ENCODE measurements around the gene SLITRK1.

SLITRK1 gene

GRCh38 chr13:83907196-83907989 is 25.1 kb upstream of the SLITRK1 start:
- Histone ChIP-seq H3K4me2 (ENCODE audit: low read length) (no peak overlapping the region), H3K27ac (ENCODE audit: low read length) (no peak overlapping the region), H3K9ac (ENCODE audit: low read length) (no peak overlapping the region), H3K36me3 (replicated peaks; ENCODE audit: low read depth, low read length) (no peaks in the 10 kb centered on the region), H3K27me3 (ENCODE audit: low read depth, low read length) (no peaks in the 10 kb centered on the region), H4K20me1 (ENCODE audit: insufficient read depth, low read length) (no peaks in the 10 kb centered on the region), H3K4me1 (ENCODE audit: low read length) (no peaks in the 10 kb centered on the region), H3K4me3 (ENCODE audit: low read length) (no peak overlapping the region), H3K79me2 (ENCODE audit: low read length) (no peaks in the 10 kb centered on the region), H3K9me3 (ENCODE audit: insufficient read depth, low read length) (no peaks in the 10 kb centered on the region), H2AFZ (ENCODE audit: low read depth, low read length) (no peak overlapping the region)
- TF ChIP-seq EZH2phosphoT487 (IDR thresholded peaks at IDR 0.05; ENCODE audit: low read depth), result no peak
- TF ChIP-seq, protein P1, sequence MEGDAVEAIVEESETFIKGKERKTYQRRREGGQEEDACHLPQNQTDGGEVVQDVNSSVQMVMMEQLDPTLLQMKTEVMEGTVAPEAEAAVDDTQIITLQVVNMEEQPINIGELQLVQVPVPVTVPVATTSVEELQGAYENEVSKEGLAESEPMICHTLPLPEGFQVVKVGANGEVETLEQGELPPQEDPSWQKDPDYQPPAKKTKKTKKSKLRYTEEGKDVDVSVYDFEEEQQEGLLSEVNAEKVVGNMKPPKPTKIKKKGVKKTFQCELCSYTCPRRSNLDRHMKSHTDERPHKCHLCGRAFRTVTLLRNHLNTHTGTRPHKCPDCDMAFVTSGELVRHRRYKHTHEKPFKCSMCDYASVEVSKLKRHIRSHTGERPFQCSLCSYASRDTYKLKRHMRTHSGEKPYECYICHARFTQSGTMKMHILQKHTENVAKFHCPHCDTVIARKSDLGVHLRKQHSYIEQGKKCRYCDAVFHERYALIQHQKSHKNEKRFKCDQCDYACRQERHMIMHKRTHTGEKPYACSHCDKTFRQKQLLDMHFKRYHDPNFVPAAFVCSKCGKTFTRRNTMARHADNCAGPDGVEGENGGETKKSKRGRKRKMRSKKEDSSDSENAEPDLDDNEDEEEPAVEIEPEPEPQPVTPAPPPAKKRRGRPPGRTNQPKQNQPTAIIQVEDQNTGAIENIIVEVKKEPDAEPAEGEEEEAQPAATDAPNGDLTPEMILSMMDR (IDR thresholded peaks at IDR 0.05; ENCODE audit: low read depth, low read length), result no peak

DNA sequence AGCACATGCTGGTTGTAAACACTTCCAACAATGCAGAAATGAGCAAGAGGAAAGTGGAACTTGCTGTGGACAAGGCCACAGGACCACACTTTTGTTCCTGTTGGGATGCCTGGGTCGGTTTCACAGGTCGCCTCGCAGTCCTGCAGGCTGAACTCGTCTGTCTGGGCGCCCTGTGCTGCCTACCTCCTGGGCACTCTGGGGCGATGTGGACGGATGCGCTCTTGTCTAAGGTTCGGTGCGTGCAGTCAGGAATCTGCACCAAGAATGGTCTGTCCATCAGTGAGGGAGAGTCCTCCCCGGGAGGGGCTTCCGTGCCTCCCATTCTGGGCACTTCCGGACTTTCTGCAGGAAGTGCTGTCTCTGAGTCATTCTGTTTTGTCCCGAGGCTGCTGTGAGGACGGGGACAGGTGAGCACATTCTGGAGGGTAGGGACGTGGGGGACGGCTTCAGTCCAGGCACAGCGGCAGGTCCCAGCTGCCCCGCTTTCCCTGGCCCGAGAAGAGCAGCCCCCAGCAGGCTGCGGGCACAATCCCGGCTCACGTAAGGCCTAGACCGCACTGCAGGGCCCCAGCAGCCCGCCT is 24.1 kb upstream of the SLITRK1 start:
- TF ChIP-seq, protein P1 (IDR thresholded peaks at IDR 0.05; ENCODE audit: low read depth, low read length), result no peak
- Histone ChIP-seq H3K4me3 (ENCODE audit: low read length) (no peak overlapping the region), H3K27me3 (ENCODE audit: low read depth, low read length) (no peaks in the 10 kb centered on the region), H3K4me2 (ENCODE audit: low read length) (no peak overlapping the region), H3K36me3 (replicated peaks; ENCODE audit: low read depth, low read length) (no peaks in the 10 kb centered on the region), H3K79me2 (ENCODE audit: low read length) (no peaks in the 10 kb centered on the region), H4K20me1 (ENCODE audit: insufficient read depth, low read length) (no peaks in the 10 kb centered on the region), H3K9ac (ENCODE audit: low read length) (no peak overlapping the region), H3K9me3 (ENCODE audit: insufficient read depth, low read length) (no peaks in the 10 kb centered on the region), H2AFZ (ENCODE audit: low read depth, low read length) (no peak overlapping the region), H3K4me1 (ENCODE audit: low read length) (no peaks in the 10 kb centered on the region), H3K27ac (ENCODE audit: low read length) (no peak overlapping the region)

- Histone ChIP-seq H3K27me3 (ENCODE audit: low read depth, low read length) (no peaks in the 10 kb centered on the region), H2AFZ (ENCODE audit: low read depth, low read length) (no peak overlapping the region), H3K9ac (ENCODE audit: low read length) (no peak overlapping the region), H3K4me1 (ENCODE audit: low read length) (no peaks in the 10 kb centered on the region), H3K4me3 (ENCODE audit: low read length) (no peak overlapping the region), H3K27ac (ENCODE audit: low read length) (no peak overlapping the region), H4K20me1 (ENCODE audit: insufficient read depth, low read length) (no peaks in the 10 kb centered on the region), H3K79me2 (ENCODE audit: low read length) (no peaks in the 10 kb centered on the region), H3K4me2 (ENCODE audit: low read length) (no peak overlapping the region), H3K36me3 (replicated peaks; ENCODE audit: low read depth, low read length) (no peaks in the 10 kb centered on the region), H3K9me3 (ENCODE audit: insufficient read depth, low read length) (no peaks in the 10 kb centered on the region)
- TF ChIP-seq, protein P1 (IDR thresholded peaks at IDR 0.05; ENCODE audit: low read depth, low read length), result no peak
- TF ChIP-seq EZH2phosphoT487 (IDR thresholded peaks at IDR 0.05; ENCODE audit: low read depth), result no peak
Measured at GRCh38 chr13:83905641-83906040, 23.4 kb upstream of the SLITRK1 start.

- Histone ChIP-seq H4K20me1 (ENCODE audit: insufficient read depth, low read length) (no peaks in the 10 kb centered on the region), H3K4me3 (ENCODE audit: low read length) (no peak overlapping the region), H3K9ac (ENCODE audit: low read length) (no peak overlapping the region), H3K9me3 (ENCODE audit: insufficient read depth, low read length) (no peaks in the 10 kb centered on the region), H3K79me2 (ENCODE audit: low read length) (no peaks in the 10 kb centered on the region), H2AFZ (ENCODE audit: low read depth, low read length) (no peak overlapping the region; the same call in 1 of the 2 replicates), H3K36me3 (replicated peaks; ENCODE audit: low read depth, low read length) (no peaks in the 10 kb centered on the region), H3K4me2 (ENCODE audit: low read length) (no peak overlapping the region), H3K4me1 (ENCODE audit: low read length) (no peaks in the 10 kb centered on the region), H3K27me3 (ENCODE audit: low read depth, low read length) (no peaks in the 10 kb centered on the region), H3K27ac (ENCODE audit: low read length) (no peak overlapping the region)
- no peak for TF ChIP-seq EZH2phosphoT487 (IDR thresholded peaks at IDR 0.05; ENCODE audit: low read depth)
- TF ChIP-seq, protein P1 (IDR thresholded peaks at IDR 0.05; ENCODE audit: low read depth, low read length), result no peak
Measured at GRCh38 chr13:83895994-83896580, 13.8 kb upstream of the SLITRK1 start.

All from OCI-LY3 (cell line).